Effector memory CD8-positive, alpha-beta T cell (primary cell): Measurements from ENCODE around the gene MTA2.
"Not testable (repeated sequence)": the region's sequence is repeated elsewhere in the genome, so short reads cannot be mapped to it uniquely, and the experiment has no call there.

Experiments used
- ATAC-seq: fragments of 150-1000 bp; cut with Tn5 transposase; replicated peaks from 2 replicates; pipeline ENCODE4 v1.10.0; 2021; ENCODE audit warnings: mild to moderate bottlenecking, moderate library complexity
- DNase-seq, 3 experiments: peaks; one replicate each; pipeline ENCODE4 v3.0.0; 2021
- H3K27ac Mint-ChIP-seq, 2 donors: one replicate each; pipeline ENCODE4 v1.8.0; 2022; ENCODE audit warnings: mild to moderate bottlenecking in 2 of 2, mixed read lengths in 2 of 2, moderate library complexity in 2 of 2
- H3K27me3 Mint-ChIP-seq, 2 donors: one replicate each; pipeline ENCODE4 v1.8.0; 2022; ENCODE audit warnings: mixed read lengths in 2 of 2
- H3K36me3 Mint-ChIP-seq: one replicate; pipeline ENCODE4 v1.8.0; 2022; ENCODE audit warnings: mild to moderate bottlenecking, moderate library complexity, mixed read lengths; ENCODE audit not compliant: insufficient read depth
- H3K4me1 Mint-ChIP-seq, 2 donors: one replicate each; pipeline ENCODE4 v1.8.0; 2022; ENCODE audit warnings: low read depth in 2 of 2, mixed read lengths in 2 of 2
- H3K4me3 Mint-ChIP-seq, 2 donors: one replicate each; pipeline ENCODE4 v1.8.0; 2022; ENCODE audit warnings: mild to moderate bottlenecking in 2 of 2, mixed read lengths in 2 of 2, moderate library complexity in 2 of 2
- H3K9me3 Mint-ChIP-seq, 2 donors: one replicate each; pipeline ENCODE4 v1.8.0; 2022; ENCODE audit warnings: mixed read lengths in 2 of 2

The MTA2 gene

GRCh38 chr11:62560566-62561103 is 41.0 kb downstream of the MTA2 start:
- Mint-ChIP-seq H3K27me3 (no peaks in the 10 kb centered on the region), H3K9me3 (no peaks in the 10 kb centered on the region), H3K4me1 (peaks cover 46 to 47% of the 10 kb centered on the region in 2 donors), H3K27ac (peak overlapping the region in 1 of 2 donors; percentile 32), H3K36me3 (peaks cover 84% of the 10 kb centered on the region), H3K4me3 (no peak overlapping the region)
- DNase-seq: peak; percentile 71 to 77 (median 77)
- ATAC-seq: peak; percentile 4

- not testable (repeated sequence) for H3K27me3 Mint-ChIP-seq, H3K9me3 Mint-ChIP-seq, ATAC-seq, DNase-seq
- Mint-ChIP-seq H3K36me3 (peaks cover 85% of the 10 kb centered on the region), H3K4me1 (peaks cover 55 to 56% of the 10 kb centered on the region in 2 donors), H3K27ac (peak overlapping the region; percentile 93 to 100), H3K4me3 (peak overlapping the region; percentile 23 to 85)
Measured at GRCh38 chr11:62559626-62560025, 42.0 kb downstream of the MTA2 start.

GRCh38 chr11:62559204-62559603 is 42.5 kb downstream of the MTA2 start:
- Mint-ChIP-seq H3K9me3 (no peaks in the 10 kb centered on the region), H3K4me1 (peaks cover 59 to 60% of the 10 kb centered on the region in 2 donors), H3K4me3 (peak overlapping the region; percentile 83 to 85), H3K27ac (peak overlapping the region; percentile 93 to 100), H3K27me3 (no peaks in the 10 kb centered on the region), H3K36me3 (peaks cover 85% of the 10 kb centered on the region)
- ATAC-seq (no peak), DNase-seq (no peak)

GRCh38 chr11:62558669-62559068 is 43.0 kb downstream of the MTA2 start:
- DNase-seq: no peak
- Mint-ChIP-seq H3K27me3 (no peaks in the 10 kb centered on the region), H3K4me1 (peaks cover 64 to 66% of the 10 kb centered on the region in 2 donors), H3K9me3 (no peaks in the 10 kb centered on the region), H3K36me3 (peaks cover 85% of the 10 kb centered on the region), H3K4me3 (peak overlapping the region; percentile 83 to 85), H3K27ac (peak overlapping the region; percentile 93 to 100)
- no peak for ATAC-seq

GRCh38 chr11:62556875-62557631 is 44.6 kb downstream of the MTA2 start:
- peaks cover 78 to 82% of the 10 kb centered on the region in 2 donors for H3K4me1 Mint-ChIP-seq
- no peaks in the 10 kb centered on the region for H3K27me3 Mint-ChIP-seq
- ATAC-seq: peak; percentile 18
- DNase-seq: peak in 2 of 3 experiments; percentile 56 to 60
- no peaks in the 10 kb centered on the region for H3K9me3 Mint-ChIP-seq
- H3K27ac Mint-ChIP-seq: peak overlapping the region; percentile 93 to 100
- H3K36me3 Mint-ChIP-seq: peaks cover 98% of the 10 kb centered on the region
- peak overlapping the region; percentile 83 to 85 for H3K4me3 Mint-ChIP-seq

GRCh38 chr11:62556108-62556874 is 45.4 kb downstream of the MTA2 start:
- ATAC-seq (peak; percentile 57), DNase-seq (peak; percentile 83 to 85 (median 84))
- Mint-ChIP-seq H3K27ac (peak overlapping the region; percentile 93 to 100), H3K36me3 (peaks cover 98% of the 10 kb centered on the region), H3K4me1 (peaks cover 80 to 87% of the 10 kb centered on the region in 2 donors), H3K9me3 (no peaks in the 10 kb centered on the region), H3K4me3 (peak overlapping the region; percentile 83 to 85), H3K27me3 (no peaks in the 10 kb centered on the region)

GRCh38 chr11:62555464-62556107 is 46.1 kb downstream of the MTA2 start:
- H3K4me3 Mint-ChIP-seq: peak overlapping the region; percentile 83 to 85

GRCh38 chr11:62554387-62555167 is 47.1 kb downstream of the MTA2 start:
- H3K36me3 Mint-ChIP-seq: peaks cover 87% of the 10 kb centered on the region
- DNase-seq (no peak), ATAC-seq (no peak)
- peaks cover 78 to 84% of the 10 kb centered on the region in 2 donors for H3K4me1 Mint-ChIP-seq
- peak overlapping the region; percentile 93 to 100 for H3K27ac Mint-ChIP-seq
- H3K27me3 Mint-ChIP-seq: no peaks in the 10 kb centered on the region
- H3K9me3 Mint-ChIP-seq: no peaks in the 10 kb centered on the region
- H3K4me3 Mint-ChIP-seq: peak overlapping the region; percentile 83 to 85

More at GRCh38 chr11:62555464-62556107, 46.1 kb downstream of the MTA2 start:
- peak overlapping the region; percentile 93 to 100 for H3K27ac Mint-ChIP-seq
- no peaks in the 10 kb centered on the region for H3K27me3 Mint-ChIP-seq
- peaks cover 82 to 87% of the 10 kb centered on the region in 2 donors for H3K4me1 Mint-ChIP-seq
- peaks cover 97% of the 10 kb centered on the region for H3K36me3 Mint-ChIP-seq
- H3K9me3 Mint-ChIP-seq: no peaks in the 10 kb centered on the region
- peak; percentile 45 for ATAC-seq
- peak; percentile 71 to 78 (median 74) for DNase-seq

- Mint-ChIP-seq H3K36me3 (peaks cover 81% of the 10 kb centered on the region), H3K9me3 (no peaks in the 10 kb centered on the region), H3K4me3 (peak overlapping the region; percentile 83 to 85), H3K4me1 (peaks cover 73 to 80% of the 10 kb centered on the region in 2 donors), H3K27ac (peak overlapping the region; percentile 93 to 100), H3K27me3 (no peaks in the 10 kb centered on the region)
- no peak for DNase-seq
- no peak for ATAC-seq
Measured at GRCh38 chr11:62553839-62554361, 47.8 kb downstream of the MTA2 start.

- DNase-seq: peak; percentile 51 to 65 (median 53)
- peaks cover 75% of the 10 kb centered on the region for H3K36me3 Mint-ChIP-seq
- H3K27ac Mint-ChIP-seq: peak overlapping the region; percentile 93 to 100
- peak; percentile 3 for ATAC-seq
- no peaks in the 10 kb centered on the region for H3K9me3 Mint-ChIP-seq
- H3K27me3 Mint-ChIP-seq: no peaks in the 10 kb centered on the region
- peak overlapping the region; percentile 83 to 85 for H3K4me3 Mint-ChIP-seq
- peaks cover 72 to 77% of the 10 kb centered on the region in 2 donors for H3K4me1 Mint-ChIP-seq
Measured at GRCh38 chr11:62553080-62553838, 48.4 kb downstream of the MTA2 start.

GRCh38 chr11:62552485-62553079 is 49.1 kb downstream of the MTA2 start:
- no peaks in the 10 kb centered on the region for H3K27me3 Mint-ChIP-seq
- H3K4me1 Mint-ChIP-seq: peaks cover 72 to 78% of the 10 kb centered on the region in 2 donors
- peak overlapping the region; percentile 93 to 100 for H3K27ac Mint-ChIP-seq
- no peaks in the 10 kb centered on the region for H3K9me3 Mint-ChIP-seq
- H3K36me3 Mint-ChIP-seq: peaks cover 70% of the 10 kb centered on the region
- DNase-seq (no peak), ATAC-seq (no peak)
- H3K4me3 Mint-ChIP-seq: peak overlapping the region; percentile 83 to 85
